ENCODE data around the gene JMJD1C.
A peak's percentile ranks its signal among the peaks of the same experiment; 100 is the strongest.
"Not testable (repeated sequence)": the region's sequence is repeated elsewhere in the genome, so short reads cannot be mapped to it uniquely, and the experiment has no call there.

JMJD1C gene

GRCh38 chr10:63155388-63156020 is 310.3 kb downstream of the JMJD1C start:
- DNase-seq, result no peak

GRCh38 chr10:63154546-63155387 is 311.0 kb downstream of the JMJD1C start:
- no peak for DNase-seq

GRCh38 chr10:63153868-63154545 is 311.8 kb downstream of the JMJD1C start:
- not testable (repeated sequence) for DNase-seq

GRCh38 chr10:63150745-63151144 is 315.0 kb downstream of the JMJD1C start:
- no peak for DNase-seq

GRCh38 chr10:63146503-63146902 is 319.3 kb downstream of the JMJD1C start:
- DNase-seq, result no peak

GRCh38 chr10:63145782-63146181 is 320.0 kb downstream of the JMJD1C start:
- DNase-seq, result no peak

- DNase-seq, result no peak
These were observed 321.8 kb downstream of the JMJD1C start for GRCh38 chr10:63143987-63144386.

- DNase-seq, result no peak
These were observed 323.6 kb downstream of the JMJD1C start for GRCh38 chr10:63142136-63142535.

- DNase-seq, result no peak
These were observed 325.7 kb downstream of the JMJD1C start for GRCh38 chr10:63140077-63140476.

GRCh38 chr10:63137306-63137705 is 328.5 kb downstream of the JMJD1C start:
- no peak for DNase-seq

- no peak for DNase-seq
These were observed 331.8 kb downstream of the JMJD1C start for GRCh38 chr10:63133821-63134557.

GRCh38 chr10:63133056-63133820 is 332.5 kb downstream of the JMJD1C start, which contains the start of gene NRBF2:
Gene NRBF2, plus strand, starts transcription at chr10:63133328. Its CDS starts 143 bp downstream, at chr10:63133471.
- peak; percentile 99 for DNase-seq

GRCh38 chr10:63132651-63133055 is 333.1 kb downstream of the JMJD1C start:
- no peak for DNase-seq

- DNase-seq, result no peak
These were observed 335.9 kb downstream of the JMJD1C start for GRCh38 chr10:63129888-63130287.

- DNase-seq, result no peak
These were observed 337.3 kb downstream of the JMJD1C start for GRCh38 chr10:63128443-63128842.

GRCh38 chr10:63125459-63125858 is 340.3 kb downstream of the JMJD1C start:
- no peak for DNase-seq

GRCh38 chr10:63123727-63124362 is 341.9 kb downstream of the JMJD1C start:
- DNase-seq, result no peak

- DNase-seq, result no peak
These were observed 345.2 kb downstream of the JMJD1C start for GRCh38 chr10:63120554-63120953.

GRCh38 chr10:63119041-63119440 is 346.7 kb downstream of the JMJD1C start:
- no peak for DNase-seq
